C4-2B (cell line): ENCODE measurements around the gene DGKD.

Experiments used
- ZFX ChIP-seq: fragments of 450-650 bp; IDR thresholded peaks from 2 replicates; pipeline ENCODE4 v1.6.1; 2017
- TF ChIP-seq, protein P1 (sequence below): fragments of 450-650 bp; conservative IDR thresholded peaks from 2 replicates; pipeline ENCODE4 v1.5.1; 2017; ENCODE audit warnings: mild to moderate bottlenecking

DNA sequence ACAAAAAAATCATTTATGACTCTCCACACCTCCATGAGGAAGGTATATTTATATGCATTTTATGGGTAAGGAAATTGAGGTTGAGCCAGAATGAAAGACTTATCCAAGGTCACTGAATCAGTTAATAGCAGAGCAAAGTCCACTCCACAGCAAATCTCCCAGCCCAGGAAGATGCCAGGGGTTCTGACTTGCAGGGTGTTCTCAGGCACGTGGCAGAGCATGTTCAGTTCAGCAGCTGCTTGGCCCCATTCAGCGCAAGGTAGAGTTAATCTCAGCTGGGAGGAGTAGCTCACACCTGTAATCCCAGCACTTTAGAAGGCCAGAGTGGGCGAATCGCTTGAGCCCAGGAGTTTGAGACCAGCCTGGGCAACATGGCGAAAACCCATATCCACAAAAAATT is 17.8 kb upstream of the DGKD start:
- TF ChIP-seq, protein P1, sequence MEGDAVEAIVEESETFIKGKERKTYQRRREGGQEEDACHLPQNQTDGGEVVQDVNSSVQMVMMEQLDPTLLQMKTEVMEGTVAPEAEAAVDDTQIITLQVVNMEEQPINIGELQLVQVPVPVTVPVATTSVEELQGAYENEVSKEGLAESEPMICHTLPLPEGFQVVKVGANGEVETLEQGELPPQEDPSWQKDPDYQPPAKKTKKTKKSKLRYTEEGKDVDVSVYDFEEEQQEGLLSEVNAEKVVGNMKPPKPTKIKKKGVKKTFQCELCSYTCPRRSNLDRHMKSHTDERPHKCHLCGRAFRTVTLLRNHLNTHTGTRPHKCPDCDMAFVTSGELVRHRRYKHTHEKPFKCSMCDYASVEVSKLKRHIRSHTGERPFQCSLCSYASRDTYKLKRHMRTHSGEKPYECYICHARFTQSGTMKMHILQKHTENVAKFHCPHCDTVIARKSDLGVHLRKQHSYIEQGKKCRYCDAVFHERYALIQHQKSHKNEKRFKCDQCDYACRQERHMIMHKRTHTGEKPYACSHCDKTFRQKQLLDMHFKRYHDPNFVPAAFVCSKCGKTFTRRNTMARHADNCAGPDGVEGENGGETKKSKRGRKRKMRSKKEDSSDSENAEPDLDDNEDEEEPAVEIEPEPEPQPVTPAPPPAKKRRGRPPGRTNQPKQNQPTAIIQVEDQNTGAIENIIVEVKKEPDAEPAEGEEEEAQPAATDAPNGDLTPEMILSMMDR, result no peak
- no peak for TF ChIP-seq ZFX
